Measurements from ENCODE around the gene MAP7. TPM values are rescaled to one million over a fixed set of nuclear protein-coding genes. Genes with fewer than 3 reads are reported as not detected.
A peak's percentile ranks its signal among the peaks of the same experiment; 100 is the strongest.

Gene MAP7
- total RNA-seq, 1 donor from 2014 or later, result 101 TPM

GRCh38 chr6:136424450-136424849 is 125.8 kb downstream of the MAP7 start:
- Mint-ChIP-seq H3K27me3 (no peaks in the 10 kb centered on the region), H3K9me3 (ENCODE audit: low read depth) (no peaks in the 10 kb centered on the region), H3K27ac (peak overlapping the region; percentile 17), H3K4me3 (ENCODE audit: low read depth) (no peak overlapping the region), H3K4me1 (ENCODE audit: low read depth) (peaks cover 19% of the 10 kb centered on the region), H3K36me3 (ENCODE audit: insufficient read depth) (peaks cover 12% of the 10 kb centered on the region)
- no peak for TF ChIP-seq CTCF (IDR thresholded peaks at IDR 0.05; ENCODE audit: unreplicated experiment)
- no peak for DNase-seq (ENCODE audit: low spot score, unreplicated experiment)

- H3K9me3 Mint-ChIP-seq (ENCODE audit: low read depth), result no peaks in the 10 kb centered on the region
- H3K4me1 Mint-ChIP-seq (ENCODE audit: low read depth), result peaks cover 5% of the 10 kb centered on the region
- H3K27me3 Mint-ChIP-seq, result no peaks in the 10 kb centered on the region
- no peak overlapping the region for H3K27ac Mint-ChIP-seq
- peaks cover 12% of the 10 kb centered on the region for H3K36me3 Mint-ChIP-seq (ENCODE audit: insufficient read depth)
- TF ChIP-seq CTCF (IDR thresholded peaks at IDR 0.05; ENCODE audit: unreplicated experiment), result no peak
- no peak overlapping the region for H3K4me3 Mint-ChIP-seq (ENCODE audit: low read depth)
- no peak for DNase-seq (ENCODE audit: low spot score, unreplicated experiment)
Observed at GRCh38 chr6:136421537-136422158, 128.6 kb downstream of the MAP7 start.

- Mint-ChIP-seq H3K4me1 (ENCODE audit: low read depth) (peaks cover 2% of the 10 kb centered on the region), H3K36me3 (ENCODE audit: insufficient read depth) (peaks cover 12% of the 10 kb centered on the region), H3K9me3 (ENCODE audit: low read depth) (no peaks in the 10 kb centered on the region), H3K27me3 (no peaks in the 10 kb centered on the region), H3K27ac (no peak overlapping the region), H3K4me3 (ENCODE audit: low read depth) (no peak overlapping the region)
- TF ChIP-seq CTCF (IDR thresholded peaks at IDR 0.05; ENCODE audit: unreplicated experiment), result no peak
- no peak for DNase-seq (ENCODE audit: low spot score, unreplicated experiment)
Observed at GRCh38 chr6:136420853-136421252, 129.4 kb downstream of the MAP7 start.

- H3K9me3 Mint-ChIP-seq (ENCODE audit: low read depth), result no peaks in the 10 kb centered on the region
- no peak for TF ChIP-seq CTCF (IDR thresholded peaks at IDR 0.05; ENCODE audit: unreplicated experiment)
- no peaks in the 10 kb centered on the region for H3K4me1 Mint-ChIP-seq (ENCODE audit: low read depth)
- no peaks in the 10 kb centered on the region for H3K27me3 Mint-ChIP-seq
- no peak for DNase-seq (ENCODE audit: low spot score, unreplicated experiment)
- H3K4me3 Mint-ChIP-seq (ENCODE audit: low read depth), result no peak overlapping the region
- H3K36me3 Mint-ChIP-seq (ENCODE audit: insufficient read depth), result peaks cover 13% of the 10 kb centered on the region
- no peak overlapping the region for H3K27ac Mint-ChIP-seq
Observed at GRCh38 chr6:136415351-136416007, 134.7 kb downstream of the MAP7 start.

GRCh38 chr6:136412410-136412809 is 137.8 kb downstream of the MAP7 start:
- no peaks in the 10 kb centered on the region for H3K27me3 Mint-ChIP-seq
- TF ChIP-seq CTCF (IDR thresholded peaks at IDR 0.05; ENCODE audit: unreplicated experiment), result no peak
- H3K9me3 Mint-ChIP-seq (ENCODE audit: low read depth), result no peaks in the 10 kb centered on the region
- H3K4me1 Mint-ChIP-seq (ENCODE audit: low read depth), result peaks cover 10% of the 10 kb centered on the region
- DNase-seq (ENCODE audit: low spot score, unreplicated experiment), result no peak
- no peak overlapping the region for H3K27ac Mint-ChIP-seq
- H3K4me3 Mint-ChIP-seq (ENCODE audit: low read depth), result no peak overlapping the region
- H3K36me3 Mint-ChIP-seq (ENCODE audit: insufficient read depth), result peaks cover 14% of the 10 kb centered on the region
